Measurements from ENCODE around the gene NSD1. TPM values are rescaled to one million over a fixed set of nuclear protein-coding genes. Genes with fewer than 3 reads are reported as not detected.

Gene NSD1
- total RNA-seq, 1 experiment from 2014 or later: 43.4 TPM

- H3K4me3 ChIP-seq (ENCODE audit: insufficient read depth, low read depth, low read length): no peak overlapping the region
- H3K36me3 ChIP-seq (replicated peaks; ENCODE audit: control insufficient read depth, insufficient read depth, low read length): peaks cover 21% of the 10 kb centered on the region
- DNase-seq: no peak
- H3K27me3 ChIP-seq (ENCODE audit: control insufficient read depth, insufficient read depth, low read length): no peaks in the 10 kb centered on the region
Observed at GRCh38 chr5:177094224-177095087, 39.1 kb upstream of the NSD1 start.

DNA sequence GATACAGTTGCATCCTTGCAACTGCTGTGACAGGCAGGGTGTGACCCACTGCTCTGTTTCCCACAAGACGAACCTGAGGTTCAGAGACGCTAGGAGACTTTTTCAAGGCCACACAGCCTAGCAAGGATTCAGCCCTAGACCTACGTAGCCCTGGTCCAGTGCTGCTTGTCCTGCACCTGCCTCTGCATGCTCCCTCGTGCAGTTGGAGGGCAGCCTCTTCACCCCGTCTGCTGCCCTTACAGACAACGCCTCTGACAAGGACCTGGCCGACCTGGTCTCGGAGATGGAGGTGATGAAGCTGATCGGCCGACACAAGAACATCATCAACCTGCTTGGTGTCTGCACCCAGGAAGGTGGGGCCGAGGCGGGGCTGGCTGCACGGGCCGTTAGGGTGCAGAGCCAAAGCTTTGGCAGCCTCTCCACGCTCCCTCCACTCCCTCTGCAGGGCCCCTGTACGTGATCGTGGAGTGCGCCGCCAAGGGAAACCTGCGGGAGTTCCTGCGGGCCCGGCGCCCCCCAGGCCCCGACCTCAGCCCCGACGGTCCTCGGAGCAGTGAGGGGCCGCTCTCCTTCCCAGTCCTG is 38.4 kb upstream of the NSD1 start:
- no peak overlapping the region for H3K4me3 ChIP-seq (ENCODE audit: insufficient read depth, low read depth, low read length)
- H3K36me3 ChIP-seq (replicated peaks; ENCODE audit: control insufficient read depth, insufficient read depth, low read length): peaks cover 17% of the 10 kb centered on the region
- DNase-seq: no peak
- no peaks in the 10 kb centered on the region for H3K27me3 ChIP-seq (ENCODE audit: control insufficient read depth, insufficient read depth, low read length)

- peaks cover 9% of the 10 kb centered on the region for H3K36me3 ChIP-seq (replicated peaks; ENCODE audit: control insufficient read depth, insufficient read depth, low read length)
- no peak for DNase-seq
Observed at GRCh38 chr5:177096162-177097015, 37.2 kb upstream of the NSD1 start.

DNA sequence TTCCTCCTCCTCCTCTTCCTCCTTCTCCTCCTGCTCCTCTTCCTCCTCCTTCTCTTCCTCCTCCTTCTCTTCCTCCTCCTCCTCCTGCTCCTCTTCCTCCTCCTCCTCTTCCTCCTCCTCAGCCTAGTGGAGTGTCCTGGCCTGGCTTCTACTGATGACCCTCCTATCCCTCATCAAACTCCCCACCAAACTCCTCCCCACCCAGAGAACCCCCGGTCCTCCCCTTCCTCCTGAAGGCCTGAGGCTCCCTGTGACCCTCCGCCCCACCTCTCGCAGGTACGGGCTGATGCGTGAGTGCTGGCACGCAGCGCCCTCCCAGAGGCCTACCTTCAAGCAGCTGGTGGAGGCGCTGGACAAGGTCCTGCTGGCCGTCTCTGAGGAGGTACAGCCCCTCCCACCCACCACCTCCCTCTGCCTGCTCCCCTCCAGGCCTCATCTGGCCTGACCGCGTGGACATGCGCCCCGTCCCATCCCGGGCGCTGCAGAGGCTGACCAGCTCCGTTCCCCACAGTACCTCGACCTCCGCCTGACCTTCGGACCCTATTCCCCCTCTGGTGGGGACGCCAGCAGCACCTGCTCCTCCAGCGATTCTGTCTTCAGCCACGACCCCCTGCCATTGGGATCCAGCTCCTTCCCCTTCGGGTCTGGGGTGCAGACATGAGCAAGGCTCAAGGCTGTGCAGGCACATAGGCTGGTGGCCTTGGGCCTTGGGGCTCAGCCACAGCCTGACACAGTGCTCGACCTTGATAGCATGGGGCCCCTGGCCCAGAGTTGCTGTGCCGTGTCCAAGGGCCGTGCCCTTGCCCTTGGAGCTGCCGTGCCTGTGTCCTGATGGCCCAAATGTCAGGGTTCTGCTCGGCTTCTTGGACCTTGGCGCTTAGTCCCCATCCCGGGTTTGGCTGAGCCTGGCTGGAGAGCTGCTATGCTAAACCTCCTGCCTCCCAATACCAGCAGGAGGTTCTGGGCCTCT is 36.3 kb upstream of the NSD1 start:
- no peak overlapping the region for H3K4me3 ChIP-seq (ENCODE audit: insufficient read depth, low read depth, low read length)
- no peaks in the 10 kb centered on the region for H3K27me3 ChIP-seq (ENCODE audit: control insufficient read depth, insufficient read depth, low read length)
- no peak for DNase-seq
- H3K36me3 ChIP-seq (replicated peaks; ENCODE audit: control insufficient read depth, insufficient read depth, low read length): peaks cover 9% of the 10 kb centered on the region

More at GRCh38 chr5:177096162-177097015, 37.2 kb upstream of the NSD1 start:
- Histone ChIP-seq H3K27me3 (ENCODE audit: control insufficient read depth, insufficient read depth, low read length) (no peaks in the 10 kb centered on the region), H3K4me3 (ENCODE audit: insufficient read depth, low read depth, low read length) (no peak overlapping the region)

DNA sequence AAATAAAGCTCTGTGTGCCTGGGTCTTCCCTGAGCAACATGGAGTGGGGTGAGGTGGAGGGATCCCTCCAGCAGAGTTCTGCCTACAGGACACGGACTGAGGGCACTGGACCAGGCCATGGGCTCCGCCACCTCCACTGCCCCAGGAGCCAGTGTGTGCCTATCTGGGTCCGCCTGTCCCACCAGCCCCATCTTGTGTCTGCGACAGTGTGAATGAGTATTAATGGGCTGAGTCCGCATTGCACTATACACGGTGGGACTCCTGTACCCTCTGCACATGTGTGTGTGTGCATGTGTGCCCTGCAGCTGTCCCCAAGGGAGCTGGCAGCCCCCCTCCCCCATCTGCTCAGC is 35.5 kb upstream of the NSD1 start:
- H3K4me3 ChIP-seq (ENCODE audit: insufficient read depth, low read depth, low read length): no peak overlapping the region
- DNase-seq: peak; percentile 50
- H3K36me3 ChIP-seq (replicated peaks; ENCODE audit: control insufficient read depth, insufficient read depth, low read length): peaks cover 7% of the 10 kb centered on the region

DNA sequence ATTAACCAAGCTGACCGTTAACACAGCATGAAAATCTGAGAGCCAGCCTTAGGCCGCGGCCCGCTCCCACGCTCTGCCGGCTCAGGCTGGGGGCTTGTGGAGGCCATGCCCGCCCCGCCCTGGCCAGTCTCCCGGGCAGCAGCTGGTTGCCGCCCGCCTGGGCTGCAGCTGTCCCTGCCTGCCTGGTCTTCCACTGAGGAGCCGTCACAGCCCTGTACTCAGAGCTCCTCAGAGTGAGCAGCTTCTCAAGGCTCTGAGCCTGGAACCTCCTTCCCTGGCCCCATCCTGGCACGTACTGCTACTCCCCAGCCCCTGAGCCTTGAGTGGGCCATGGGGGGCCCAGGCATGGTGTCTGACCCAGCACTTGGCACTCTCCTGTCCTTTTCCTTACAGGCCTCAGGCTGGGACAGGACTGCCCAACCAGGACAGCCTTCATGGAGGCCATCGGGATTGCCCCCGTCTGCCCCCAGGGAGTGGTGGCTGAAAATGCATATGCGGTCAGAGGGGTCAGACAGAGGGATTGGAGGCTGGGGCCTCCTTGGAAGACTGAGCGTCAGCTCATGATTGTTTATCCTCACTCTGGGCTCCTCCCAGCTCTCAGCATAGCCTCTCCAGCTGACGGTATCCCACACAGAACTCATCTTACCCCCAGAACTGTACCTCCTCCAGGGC is 35.0 kb upstream of the NSD1 start:
- Histone ChIP-seq H3K4me3 (ENCODE audit: insufficient read depth, low read depth, low read length) (no peak overlapping the region), H3K36me3 (replicated peaks; ENCODE audit: control insufficient read depth, insufficient read depth, low read length) (peaks cover 6% of the 10 kb centered on the region), H3K27me3 (ENCODE audit: control insufficient read depth, insufficient read depth, low read length) (no peaks in the 10 kb centered on the region)
- DNase-seq: peak; percentile 62

More for the DNA sequence above, 35.5 kb upstream of the NSD1 start:
- H3K27me3 ChIP-seq (ENCODE audit: control insufficient read depth, insufficient read depth, low read length): no peaks in the 10 kb centered on the region

GRCh38 chr5:177099422-177100093 is 34.0 kb upstream of the NSD1 start:
- DNase-seq: peak; percentile 88
- peaks cover 2% of the 10 kb centered on the region for H3K36me3 ChIP-seq (replicated peaks; ENCODE audit: control insufficient read depth, insufficient read depth, low read length)
- H3K4me3 ChIP-seq (ENCODE audit: insufficient read depth, low read depth, low read length): peak overlapping the region; percentile 1; the same call in 1 of the 2 replicates
- no peaks in the 10 kb centered on the region for H3K27me3 ChIP-seq (ENCODE audit: control insufficient read depth, insufficient read depth, low read length)

DNA sequence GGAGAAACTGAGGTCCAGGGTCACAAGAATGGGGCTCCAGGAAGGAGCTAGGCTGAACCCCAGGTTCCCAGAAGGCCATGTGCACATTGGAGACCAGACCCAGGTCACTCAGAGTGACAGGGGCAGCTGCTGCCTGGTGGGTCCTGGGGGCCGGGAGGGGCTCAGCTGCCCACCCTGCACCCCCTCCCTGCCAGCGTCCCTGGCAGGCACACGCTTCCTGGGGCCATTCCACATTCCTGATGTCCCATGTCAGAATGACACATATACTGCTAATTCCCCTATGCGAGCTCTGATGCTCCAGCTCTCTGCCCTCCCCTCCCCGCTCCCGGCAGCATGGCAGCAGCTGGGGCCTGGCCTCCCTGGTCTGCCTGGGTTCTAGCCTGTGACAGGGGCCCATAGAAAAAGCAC is 32.9 kb upstream of the NSD1 start:
- Histone ChIP-seq H3K36me3 (replicated peaks; ENCODE audit: control insufficient read depth, insufficient read depth, low read length) (peaks cover under 1% of the 10 kb centered on the region), H3K4me3 (ENCODE audit: insufficient read depth, low read depth, low read length) (no peak overlapping the region), H3K27me3 (ENCODE audit: control insufficient read depth, insufficient read depth, low read length) (no peaks in the 10 kb centered on the region)
- DNase-seq: peak; percentile 54

- no peak overlapping the region for H3K4me3 ChIP-seq (ENCODE audit: insufficient read depth, low read depth, low read length)
- no peaks in the 10 kb centered on the region for H3K27me3 ChIP-seq (ENCODE audit: control insufficient read depth, insufficient read depth, low read length)
- H3K36me3 ChIP-seq (replicated peaks; ENCODE audit: control insufficient read depth, insufficient read depth, low read length): no peaks in the 10 kb centered on the region
- DNase-seq: peak; percentile 28
Observed at GRCh38 chr5:177103523-177104253, 29.9 kb upstream of the NSD1 start.

GRCh38 chr5:177105691-177106476 is 27.7 kb upstream of the NSD1 start:
- peak; percentile 62 for DNase-seq

GRCh38 chr5:177107159-177107558 is 26.4 kb upstream of the NSD1 start:
- H3K4me3 ChIP-seq (ENCODE audit: insufficient read depth, low read depth, low read length): no peak overlapping the region

More at GRCh38 chr5:177105691-177106476, 27.7 kb upstream of the NSD1 start:
- Histone ChIP-seq H3K36me3 (replicated peaks; ENCODE audit: control insufficient read depth, insufficient read depth, low read length) (no peaks in the 10 kb centered on the region), H3K27me3 (ENCODE audit: control insufficient read depth, insufficient read depth, low read length) (no peaks in the 10 kb centered on the region), H3K4me3 (ENCODE audit: insufficient read depth, low read depth, low read length) (no peak overlapping the region)

DNA sequence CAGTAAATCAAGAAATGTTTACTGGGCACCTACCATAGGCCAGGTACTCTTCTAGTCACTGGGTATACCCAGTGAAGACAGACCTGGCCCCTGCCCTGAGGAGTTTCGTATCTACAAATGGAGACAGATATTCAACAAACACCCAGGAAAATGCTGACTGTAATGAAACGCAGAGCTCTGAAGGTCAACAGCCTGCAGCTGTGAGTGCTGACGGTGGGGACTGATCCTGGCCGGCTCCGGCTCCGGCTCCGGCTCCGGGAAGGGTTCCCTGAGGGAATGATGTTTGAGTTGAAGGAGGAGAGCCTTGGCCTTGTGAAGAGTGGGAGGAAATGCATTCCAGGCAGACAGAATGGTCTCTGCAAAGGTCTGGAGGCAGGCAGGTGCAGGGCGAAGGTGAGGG is 23.8 kb upstream of the NSD1 start:
- Histone ChIP-seq H3K36me3 (replicated peaks; ENCODE audit: control insufficient read depth, insufficient read depth, low read length) (no peaks in the 10 kb centered on the region), H3K4me3 (ENCODE audit: insufficient read depth, low read depth, low read length) (no peak overlapping the region), H3K27me3 (ENCODE audit: control insufficient read depth, insufficient read depth, low read length) (no peaks in the 10 kb centered on the region)
- no peak for DNase-seq

More at GRCh38 chr5:177107159-177107558, 26.4 kb upstream of the NSD1 start:
- no peaks in the 10 kb centered on the region for H3K36me3 ChIP-seq (replicated peaks; ENCODE audit: control insufficient read depth, insufficient read depth, low read length)
- DNase-seq: no peak
- H3K27me3 ChIP-seq (ENCODE audit: control insufficient read depth, insufficient read depth, low read length): no peaks in the 10 kb centered on the region
